Measurements from ENCODE around the gene SELENON.

- TF ChIP-seq CTCF (IDR thresholded peaks at IDR 0.05) (no peak), POLR2A (IDR thresholded peaks at IDR 0.05) (no peak)
Measured at GRCh38 chr1:25804964-25805862, 5.2 kb downstream of the SELENON start.

Measured in adrenal gland (tissue), 5 donors.